HepG2 (cell line): ENCODE results near the gene LRRC8E. TPM values are rescaled to one million over a fixed set of nuclear protein-coding genes. Genes with fewer than 3 reads are reported as not detected.

Experiments
- BCL3 ChIP-seq: sonication (generic); formaldehyde crosslinking; IDR thresholded peaks from 2 replicates; pipeline ENCODE4 v1.5.1; 2020; ENCODE audit warnings: mild to moderate bottlenecking, missing genetic modification reagents, moderate library complexity
- ELK4 ChIP-seq: sonication (generic); formaldehyde crosslinking; IDR thresholded peaks from 2 replicates; pipeline ENCODE4 v1.9.0; 2021; ENCODE audit warnings: missing genetic modification reagents, borderline replicate concordance
- FOXK1 ChIP-seq: sonication (generic); formaldehyde crosslinking; IDR thresholded peaks from 2 replicates; pipeline ENCODE4 v1.4.0; 2020; ENCODE audit warnings: low read depth, missing genetic modification reagents, borderline replicate concordance
- HMG20A ChIP-seq: IDR thresholded peaks from 2 replicates; pipeline ENCODE4 v1.6.1; 2016; ENCODE audit warnings: borderline replicate concordance
- HOXA3 ChIP-seq: sonication (generic); formaldehyde crosslinking; IDR thresholded peaks from 2 replicates; pipeline ENCODE4 v1.5.0; 2020; ENCODE audit warnings: missing genetic modification reagents
- IKZF4 ChIP-seq: sonication (generic); formaldehyde crosslinking; IDR thresholded peaks from 2 replicates; pipeline ENCODE4 v1.5.1; 2020; ENCODE audit warnings: borderline replicate concordance, mild to moderate bottlenecking, low read depth, missing genetic modification reagents; ENCODE audit errors: not compliant biosample characterization
- JARID2 ChIP-seq: sonication (generic); formaldehyde crosslinking; IDR thresholded peaks from 2 replicates; pipeline ENCODE4 v1.8.1; 2023; ENCODE audit warnings: missing genetic modification reagents, inconsistent platforms; ENCODE audit not compliant: insufficient replicate concordance
- MAFK ChIP-seq, 2 experiments: IDR thresholded peaks in 1 of 2; conservative IDR thresholded peaks in 1 of 2; 2 replicates each; pipeline ENCODE4 v1.6.1; 2011; ENCODE audit warnings: improper control_type of control experiment in 2 of 2, low read length in 2 of 2
- MED1 ChIP-seq: sonication (generic); formaldehyde crosslinking; IDR thresholded peaks from 2 replicates; pipeline ENCODE4 v1.4.0; 2020; ENCODE audit warnings: missing genetic modification reagents
- MEIS1 ChIP-seq: sonication (generic); formaldehyde crosslinking; IDR thresholded peaks from 2 replicates; pipeline ENCODE4 v1.9.0; 2021; ENCODE audit warnings: mild to moderate bottlenecking, missing genetic modification reagents, moderate library complexity, borderline replicate concordance
- MXD1 ChIP-seq: sonication (generic); formaldehyde crosslinking; IDR thresholded peaks from 2 replicates; pipeline ENCODE4 v1.4.0; 2020; ENCODE audit warnings: mild to moderate bottlenecking, missing genetic modification reagents
- PRDM15 ChIP-seq: sonication (generic); formaldehyde crosslinking; IDR thresholded peaks from 2 replicates; pipeline ENCODE4 v1.4.0; 2020; ENCODE audit warnings: missing genetic modification reagents
- RAD21 ChIP-seq: fragments of 450-650 bp; formaldehyde crosslinking; IDR thresholded peaks from 2 replicates; pipeline ENCODE4 v1.5.0; 2020; ENCODE audit warnings: mild to moderate bottlenecking
- RARA ChIP-seq: IDR thresholded peaks from 2 replicates; pipeline ENCODE4 v1.6.1; 2016; ENCODE audit warnings: missing genetic modification reagents, missing compliant biosample characterization
- SETDB1 ChIP-seq: sonication (generic); formaldehyde crosslinking; IDR thresholded peaks from 2 replicates; pipeline ENCODE4 v1.5.1; 2020; ENCODE audit warnings: missing genetic modification reagents, mild to moderate bottlenecking, borderline replicate concordance
- SMAD1 ChIP-seq: sonication (generic); formaldehyde crosslinking; IDR thresholded peaks from 2 replicates; pipeline ENCODE4 v1.4.0; 2020; ENCODE audit warnings: missing genetic modification reagents, low read depth, mild to moderate bottlenecking, borderline replicate concordance
- ZFY ChIP-seq: sonication (generic); formaldehyde crosslinking; IDR thresholded peaks from 2 replicates; pipeline ENCODE4 v1.4.0; 2020; ENCODE audit warnings: missing genetic modification reagents
- ZMYM2 ChIP-seq: sonication (generic); formaldehyde crosslinking; IDR thresholded peaks from 2 replicates; pipeline ENCODE4 v1.8.0; 2022; ENCODE audit warnings: mild to moderate bottlenecking, missing genetic modification reagents
- ZNF143 ChIP-seq: sonication (generic); formaldehyde crosslinking; IDR thresholded peaks from 2 replicates; pipeline ENCODE4 v1.4.0; 2020; ENCODE audit warnings: missing genetic modification reagents
- ZNF501 ChIP-seq: sonication (generic); formaldehyde crosslinking; IDR thresholded peaks from 2 replicates; pipeline ENCODE4 v1.5.1; 2020; ENCODE audit warnings: mild to moderate bottlenecking, moderate library complexity, missing genetic modification reagents
- ZNF782 ChIP-seq: sonication (generic); formaldehyde crosslinking; IDR thresholded peaks from 2 replicates; pipeline ENCODE4 v1.4.0; 2020; ENCODE audit warnings: missing genetic modification reagents, mild to moderate bottlenecking, borderline replicate concordance
- ZNF790 ChIP-seq: sonication (generic); formaldehyde crosslinking; IDR thresholded peaks from 2 replicates; pipeline ENCODE4 v1.8.0; 2022; ENCODE audit warnings: missing genetic modification reagents, mild to moderate bottlenecking, borderline replicate concordance
- polyA plus RNA-seq, 8 experiments: library from polyadenylated mRNA; depleted of rRNA in 3 of 8; stranded (reverse) in 7 of 8; unstranded in 1 of 8; fragments of >200 nt; fragmentation: Illumina TruSeq in 4 of 8; extraction: Trizol in 4 of 8; gene quantifications; 2 replicates each; pipeline versions ENCODE4 v1.2.1 to v1.2.3, GENCODE V29; 2011 to 2016; ENCODE audit warnings: low read depth in 4 of 8, missing spikeins in 1 of 8, mixed read lengths in 1 of 8; ENCODE audit not compliant: insufficient read depth in 1 of 8
- total RNA-seq, 5 experiments: library from RNA; depleted of rRNA; stranded (reverse); fragments of >200 nt; fragmentation: Illumina TruSeq; extraction: Trizol; gene quantifications; 2 replicates each; pipeline ENCODE4 v1.2.3, GENCODE V29; 2016; ENCODE audit warnings: low read depth in 1 of 5

LRRC8E gene
- total and polyA plus RNA-seq, 2 of the 13 experiments (the other 11 are each of a cell fraction or from before 2014, with no cell fraction given): 8.0 to 10.3 TPM

- peak; percentile 2; the same call in 1 of the 2 replicates for TF ChIP-seq PRDM15 (CRISPR knock-in tag)
- peak; percentile 82; the same call in 1 of the 2 replicates for TF ChIP-seq FOXK1 (CRISPR knock-in tag)
- no peak for TF ChIP-seq SETDB1 (CRISPR knock-in tag)
- TF ChIP-seq RARA: peak; percentile 92
- TF ChIP-seq SMAD1 (CRISPR knock-in tag): 0 out of 2 replicates have a peak, but pooled peaks have one; percentile 48
- no peak for TF ChIP-seq ELK4 (CRISPR knock-in tag)
- TF ChIP-seq ZNF143 (CRISPR knock-in tag): peak; percentile 24; the same call in 1 of the 2 replicates
- peak; percentile 89; the same call in 1 of the 2 replicates for TF ChIP-seq ZNF782 (CRISPR knock-in tag)
- TF ChIP-seq BCL3 (CRISPR knock-in tag): peak; percentile 69; the same call in 1 of the 2 replicates
- no peak for TF ChIP-seq MAFK (conservative IDR thresholded peaks at IDR 0.05 in 1 of 2, IDR thresholded peaks at IDR 0.05 in 1 of 2; ENCODE audit: low read length in 2 of 2)
- TF ChIP-seq JARID2 (CRISPR knock-in tag): peak; percentile 93
- TF ChIP-seq HMG20A (CRISPR knock-in tag): 0 out of 2 replicates have a peak, but pooled peaks have one; percentile 47
- peak; percentile 40; the same call in 1 of the 2 replicates for TF ChIP-seq ZNF790 (CRISPR knock-in tag)
- TF ChIP-seq MXD1 (CRISPR knock-in tag): peak; percentile 89
- peak; percentile 95 for TF ChIP-seq ZNF501
- TF ChIP-seq IKZF4 (CRISPR knock-in tag): peak; percentile 59
- peak; percentile 91 for TF ChIP-seq MED1 (CRISPR knock-in tag)
- TF ChIP-seq ZMYM2 (CRISPR knock-in tag): 0 out of 2 replicates have a peak, but pooled peaks have one; percentile 10
- peak; percentile 93 for TF ChIP-seq HOXA3
- peak; percentile 98 for TF ChIP-seq RAD21 (CRISPR knock-in tag)
- peak; percentile 89 for TF ChIP-seq ZFY (CRISPR knock-in tag)
- peak; percentile 88; the same call in 1 of the 2 replicates for TF ChIP-seq MEIS1 (CRISPR knock-in tag)
Measured at GRCh38 chr19:7852851-7853769, 35.2 kb upstream of the LRRC8E start (continued).
